ENCODE results near the gene CSE1L.

The CSE1L gene

GRCh38 chr20:49106328-49106727, 60.2 kb downstream of the CSE1L start:
- Histone ChIP-seq H3K9me2 (replicated peaks; ENCODE audit: insufficient read depth, low read length) (no peaks in the 10 kb centered on the region), H3K4me2 (ENCODE audit: low read depth, low read length, poor library complexity, severe bottlenecking) (no peak overlapping the region), H3K36me3 (ENCODE audit: low read length) (peaks cover 7% of the 10 kb centered on the region; the same call in 1 of the 2 replicates), H2AFZ (ENCODE audit: low read depth, low read length, severe bottlenecking) (no peak overlapping the region), H3K27me3 (ENCODE audit: low read length) (no peaks in the 10 kb centered on the region), H4K20me1 (ENCODE audit: low read depth, low read length) (no peaks in the 10 kb centered on the region), H3K4me3 (ENCODE audit: insufficient read depth, low read length, poor library complexity, severe bottlenecking) (no peak overlapping the region), H3K9me3 (ENCODE audit: insufficient read depth, low read length) (no peaks in the 10 kb centered on the region), H3K27ac (ENCODE audit: low read depth, low read length) (peak overlapping the region; percentile 28; the same call in 1 of the 2 replicates), H3F3A (ENCODE audit: insufficient read depth) (peaks cover 37% of the 10 kb centered on the region), H3K79me2 (ENCODE audit: insufficient read depth, low read length) (no peaks in the 10 kb centered on the region), H3K9ac (ENCODE audit: low read length) (no peak overlapping the region)
- TF ChIP-seq CTCF (IDR thresholded peaks at IDR 0.05; ENCODE audit: insufficient read depth, low read length, poor library complexity, severe bottlenecking) = no peak
- no peak for TF ChIP-seq EZH2phosphoT487 (conservative IDR thresholded peaks at IDR 0.05; ENCODE audit: low read length)

- Histone ChIP-seq H3K9ac (ENCODE audit: low read length) (no peak overlapping the region), H3K4me3 (ENCODE audit: insufficient read depth, low read length, poor library complexity, severe bottlenecking) (no peak overlapping the region), H3K9me3 (ENCODE audit: insufficient read depth, low read length) (no peaks in the 10 kb centered on the region), H3K9me2 (replicated peaks; ENCODE audit: insufficient read depth, low read length) (no peaks in the 10 kb centered on the region), H3K27me3 (ENCODE audit: low read length) (no peaks in the 10 kb centered on the region), H3K36me3 (ENCODE audit: low read length) (peaks cover 5% of the 10 kb centered on the region; the same call in 1 of the 2 replicates), H3F3A (ENCODE audit: insufficient read depth) (peaks cover 26% of the 10 kb centered on the region), H3K79me2 (ENCODE audit: insufficient read depth, low read length) (no peaks in the 10 kb centered on the region), H4K20me1 (ENCODE audit: low read depth, low read length) (no peaks in the 10 kb centered on the region), H3K27ac (ENCODE audit: low read depth, low read length) (no peak overlapping the region), H2AFZ (ENCODE audit: low read depth, low read length, severe bottlenecking) (no peak overlapping the region), H3K4me2 (ENCODE audit: low read depth, low read length, poor library complexity, severe bottlenecking) (no peak overlapping the region)
- TF ChIP-seq EZH2phosphoT487 (conservative IDR thresholded peaks at IDR 0.05; ENCODE audit: low read length) (no peak), CTCF (IDR thresholded peaks at IDR 0.05; ENCODE audit: insufficient read depth, low read length, poor library complexity, severe bottlenecking) (no peak)
These were observed 64.9 kb downstream of the CSE1L start for GRCh38 chr20:49110767-49111694.

GRCh38 chr20:49112596-49113274, 66.6 kb downstream of the CSE1L start:
- Histone ChIP-seq H3K36me3 (ENCODE audit: low read length) (peaks cover 8% of the 10 kb centered on the region), H3K9ac (ENCODE audit: low read length) (no peak overlapping the region)
- TF ChIP-seq CTCF (IDR thresholded peaks at IDR 0.05; ENCODE audit: insufficient read depth, low read length, poor library complexity, severe bottlenecking) (no peak), EZH2phosphoT487 (conservative IDR thresholded peaks at IDR 0.05; ENCODE audit: low read length) (no peak)

More at GRCh38 chr20:49112596-49113274, 66.6 kb downstream of the CSE1L start:
- Histone ChIP-seq H3K9me2 (replicated peaks; ENCODE audit: insufficient read depth, low read length) (no peaks in the 10 kb centered on the region), H2AFZ (ENCODE audit: low read depth, low read length, severe bottlenecking) (no peak overlapping the region), H3K4me2 (ENCODE audit: low read depth, low read length, poor library complexity, severe bottlenecking) (no peak overlapping the region), H3K9me3 (ENCODE audit: insufficient read depth, low read length) (no peaks in the 10 kb centered on the region), H3F3A (ENCODE audit: insufficient read depth) (peaks cover 11% of the 10 kb centered on the region), H3K4me3 (ENCODE audit: insufficient read depth, low read length, poor library complexity, severe bottlenecking) (no peak overlapping the region), H3K27ac (ENCODE audit: low read depth, low read length) (no peak overlapping the region), H4K20me1 (ENCODE audit: low read depth, low read length) (no peaks in the 10 kb centered on the region), H3K27me3 (ENCODE audit: low read length) (no peaks in the 10 kb centered on the region), H3K79me2 (ENCODE audit: insufficient read depth, low read length) (no peaks in the 10 kb centered on the region)
